Raji (cell line): Measurements from ENCODE around the gene RASSF5.

ENCODE experiments used
- POLR2A ChIP-seq: IDR thresholded peaks from 2 replicates; pipeline ENCODE4 v1.6.1; 2011; ENCODE audit warnings: low read depth, low read length, control low read depth; ENCODE audit not compliant: insufficient read depth

The RASSF5 gene

DNA sequence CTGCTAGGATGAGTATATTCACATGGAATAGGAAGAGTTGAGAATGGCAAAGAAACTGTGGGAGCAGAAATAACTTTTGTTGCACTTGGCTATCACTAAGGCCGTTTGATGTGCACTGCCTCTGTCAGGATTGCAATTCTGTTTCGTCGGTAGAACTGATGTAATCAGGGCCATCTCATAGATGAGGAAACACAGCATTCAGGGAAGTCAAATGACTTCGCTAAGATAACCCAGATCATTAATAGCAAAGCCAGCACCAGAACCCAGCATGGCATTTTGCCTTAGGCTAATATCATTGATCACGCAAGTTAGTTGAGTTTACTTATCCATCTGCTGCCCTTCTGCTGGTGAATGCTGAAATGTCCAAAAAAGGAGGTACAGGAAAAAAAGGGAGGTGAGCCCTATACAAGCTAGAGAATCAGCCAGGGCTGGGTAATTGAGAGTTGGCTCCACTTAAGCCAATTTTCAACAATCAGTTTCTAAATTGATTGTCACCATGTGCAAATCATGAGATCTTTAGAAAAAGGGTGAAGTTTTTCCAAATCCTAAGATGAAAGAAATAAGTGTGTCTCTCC, 7.6 kb downstream of the RASSF5 start:
- no peak for TF ChIP-seq POLR2A

DNA sequence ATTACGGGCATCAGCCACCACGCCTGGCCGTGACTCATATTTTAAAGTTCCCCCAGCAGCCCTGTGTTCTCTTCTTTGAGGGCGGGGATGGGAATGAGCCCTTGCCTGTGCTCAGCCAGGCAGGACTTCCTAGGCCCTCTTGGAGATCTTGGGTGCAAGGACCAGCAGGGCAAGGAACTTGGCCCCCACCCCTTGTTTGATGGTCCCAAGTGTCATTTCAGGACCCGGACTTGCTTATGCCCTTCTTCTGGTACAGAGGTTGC, 9.3 kb downstream of the RASSF5 start:
- no peak for TF ChIP-seq POLR2A

DNA sequence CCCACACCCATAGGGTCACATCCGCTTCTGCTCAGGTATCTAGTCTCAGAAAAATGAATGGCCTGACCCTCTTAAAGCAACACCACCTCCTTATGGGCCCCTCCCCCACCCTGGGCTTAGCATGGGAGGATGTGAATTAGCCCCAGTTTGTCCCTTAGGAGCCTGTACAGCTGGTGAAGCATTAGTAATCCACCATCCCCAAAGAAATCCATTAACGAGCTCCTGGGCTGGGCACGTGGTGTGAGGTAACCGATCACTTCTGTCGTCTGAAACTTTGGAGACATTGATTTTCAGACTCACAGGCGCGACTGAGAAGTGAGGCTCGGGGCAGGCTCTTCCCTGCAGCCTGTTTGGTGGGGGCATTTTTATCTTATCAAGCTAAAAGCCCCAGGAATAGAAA, 10.5 kb downstream of the RASSF5 start:
- TF ChIP-seq POLR2A = no peak

GRCh38 chr1:206518206-206518605, 10.9 kb downstream of the RASSF5 start:
- no peak for TF ChIP-seq POLR2A

DNA sequence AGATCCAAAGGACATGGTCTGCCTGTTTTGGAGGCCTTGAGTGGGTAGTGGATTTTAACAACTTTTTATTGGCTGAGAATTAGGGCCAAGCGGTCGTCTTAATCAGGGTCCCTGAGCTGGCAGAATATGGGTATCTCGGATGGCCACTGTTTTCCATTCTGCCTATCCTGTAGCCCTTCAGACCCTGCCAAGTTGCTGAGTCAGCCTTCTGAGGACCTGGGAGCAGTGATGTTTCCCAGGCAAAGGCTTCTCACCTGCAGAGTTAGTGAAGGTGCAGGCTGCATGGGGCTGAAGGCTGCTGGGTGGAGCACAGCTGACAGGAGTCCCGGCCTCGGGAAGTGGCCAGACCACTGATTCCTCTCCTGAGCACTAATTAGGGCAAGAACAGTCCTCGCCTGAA, 11.4 kb downstream of the RASSF5 start:
- TF ChIP-seq POLR2A = no peak

DNA sequence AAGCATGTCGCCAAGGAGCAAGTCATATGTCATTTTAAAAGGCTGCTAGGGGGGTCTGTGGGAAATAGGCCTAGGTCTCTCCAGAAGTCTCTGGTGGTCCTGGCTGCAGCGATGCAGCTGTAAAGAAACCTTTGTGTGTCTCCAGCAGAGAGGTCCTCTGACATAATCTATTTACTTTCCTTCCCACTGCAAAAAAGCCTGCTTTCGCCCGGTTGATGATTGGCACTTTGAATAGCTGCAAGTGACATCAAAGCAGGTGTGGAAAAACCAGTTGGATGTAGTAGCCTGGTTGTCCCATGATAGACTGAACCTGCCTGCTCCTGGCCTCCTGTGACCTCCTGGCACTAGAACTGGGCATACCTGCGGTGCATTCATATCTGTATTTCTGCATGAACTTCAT, 13.8 kb downstream of the RASSF5 start:
- TF ChIP-seq POLR2A = no peak

GRCh38 chr1:206521694-206522402, 14.5 kb downstream of the RASSF5 start:
- TF ChIP-seq POLR2A = no peak

GRCh38 chr1:206524739-206525364, 17.5 kb downstream of the RASSF5 start:
- TF ChIP-seq POLR2A = no peak

- no peak for TF ChIP-seq POLR2A
Observed at GRCh38 chr1:206526064-206526911, 19.0 kb downstream of the RASSF5 start.

DNA sequence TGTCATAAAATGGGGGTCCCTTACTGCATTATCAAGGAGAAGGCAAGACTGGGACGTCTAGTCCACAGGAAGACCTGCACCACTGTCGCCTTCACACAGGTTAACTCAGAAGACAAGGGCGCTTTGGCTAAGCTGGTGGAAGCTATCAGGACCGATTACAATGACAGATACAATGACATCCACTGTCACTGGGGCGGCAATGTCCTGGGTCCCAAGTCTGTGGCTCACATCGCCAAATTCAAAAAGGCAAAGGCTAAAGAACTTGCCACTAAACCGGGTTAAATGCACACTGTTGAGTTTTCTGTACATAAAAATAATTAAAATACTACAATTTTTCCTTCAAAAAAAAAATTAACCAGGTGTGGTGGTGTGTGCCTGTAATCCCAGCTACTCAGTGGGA, 22.1 kb downstream of the RASSF5 start:
- TF ChIP-seq POLR2A = no peak

GRCh38 chr1:206532368-206532767, 25.0 kb downstream of the RASSF5 start:
- TF ChIP-seq POLR2A = no peak

DNA sequence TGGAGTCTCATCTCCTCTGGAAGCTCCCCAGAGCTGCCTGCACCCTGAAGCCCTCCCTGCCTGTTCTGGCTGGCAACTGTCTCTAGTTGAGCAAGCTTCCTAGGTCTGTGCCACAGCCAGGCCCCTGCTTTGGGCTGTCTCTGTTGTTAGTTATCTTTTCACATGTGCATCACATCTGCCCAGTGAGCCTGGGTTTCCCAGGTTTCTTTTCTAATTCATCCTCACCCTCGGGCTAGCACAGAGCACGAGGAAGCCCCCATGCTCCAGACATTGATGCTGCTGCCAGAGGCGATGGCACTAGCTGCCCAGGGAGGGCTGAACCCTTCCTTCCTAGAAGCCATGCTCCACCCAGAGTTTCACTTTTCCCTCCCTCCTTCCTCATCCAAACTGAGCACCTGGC, 27.2 kb downstream of the RASSF5 start:
- TF ChIP-seq POLR2A = no peak

- TF ChIP-seq POLR2A = no peak
Observed at GRCh38 chr1:206535853-206536188, 28.5 kb downstream of the RASSF5 start.

DNA sequence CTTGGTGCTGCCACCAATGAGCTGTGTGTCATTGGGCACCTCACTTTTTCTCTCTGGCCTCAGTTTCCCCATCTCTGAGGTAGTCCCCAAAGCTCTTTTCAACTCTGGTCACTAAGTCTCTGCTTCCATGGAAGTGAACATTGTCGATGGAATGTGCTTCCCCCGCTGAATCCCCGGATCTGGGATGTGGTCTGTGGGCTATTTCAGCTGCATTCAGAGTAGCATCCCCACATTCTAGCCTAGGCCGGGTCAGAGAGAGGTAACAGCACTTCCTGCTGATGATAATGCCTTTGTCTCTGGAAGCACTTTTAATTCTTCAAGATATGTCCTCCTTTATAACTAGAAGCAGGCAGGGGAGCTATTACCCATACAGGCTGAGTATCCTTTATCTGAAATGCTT, 29.8 kb downstream of the RASSF5 start:
- TF ChIP-seq POLR2A = no peak

DNA sequence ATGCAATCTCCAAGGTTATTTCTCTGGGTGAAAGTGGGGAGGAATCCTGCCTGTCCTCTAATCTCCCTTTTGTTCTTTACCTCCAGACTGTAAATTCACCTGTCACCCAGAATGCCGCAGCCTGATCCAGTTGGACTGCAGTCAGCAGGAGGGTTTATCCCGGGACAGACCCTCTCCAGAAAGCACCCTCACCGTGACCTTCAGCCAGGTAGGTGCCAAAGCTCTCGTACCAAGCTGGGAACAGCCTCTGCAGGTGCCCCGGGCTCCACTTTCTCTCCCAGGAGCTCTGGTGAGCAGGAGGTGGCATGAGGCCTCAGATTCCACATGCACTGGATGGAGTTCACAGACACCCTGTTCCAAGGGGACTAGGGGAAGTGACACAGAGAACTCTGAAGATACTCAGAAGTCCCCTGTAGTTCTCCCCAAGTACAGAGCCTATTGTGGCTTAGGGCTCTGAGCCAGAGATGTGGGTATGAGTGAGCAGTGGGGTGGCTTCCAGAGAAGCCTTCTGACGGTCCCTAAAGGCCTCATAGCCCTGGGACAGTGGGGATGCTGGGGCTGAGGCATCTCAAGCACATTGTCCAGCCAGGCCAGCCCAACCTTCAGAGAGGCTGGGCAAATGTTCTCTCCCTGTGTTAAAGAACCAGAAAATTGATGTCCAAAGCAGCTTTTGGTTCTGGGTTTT, 30.9 kb downstream of the RASSF5 start:
- TF ChIP-seq POLR2A = no peak
